ENCODE data around the gene MAP2K2. TPM values are rescaled to one million over a fixed set of nuclear protein-coding genes. Genes with fewer than 3 reads are reported as not detected.
A peak's percentile ranks its signal among the peaks of the same experiment; 100 is the strongest.

MAP2K2 gene
- polyA plus RNA-seq, 3 donors: 30.5 to 94.5 (median 40.2) TPM

GRCh38 chr19:4064149-4064495, 59.8 kb downstream of the MAP2K2 start:
- Histone ChIP-seq H3K9me3 (replicated peaks in 1 of 2; ENCODE audit: control insufficient read depth in 1 of 2, insufficient read depth in 1 of 2, low read length in 2 of 2) (no peaks in the 10 kb centered on the region), H3K79me2 (ENCODE audit: insufficient read depth, low read length) (peaks cover 68% of the 10 kb centered on the region), H3K27me3 (ENCODE audit: control insufficient read depth in 2 of 2, insufficient read depth in 2 of 2, low read length in 2 of 2) (no peaks in the 10 kb centered on the region), H3K4me1 (ENCODE audit: control insufficient read depth in 1 of 2, insufficient read depth in 2 of 2, low read length in 2 of 2) (peaks cover 65 to 68% of the 10 kb centered on the region in 2 donors), H3K4me2 (replicated peaks; ENCODE audit: extremely low read depth, low read length, poor library complexity, severe bottlenecking) (peak overlapping the region; percentile 89), H3K27ac (ENCODE audit: low read depth in 1 of 2, low read length in 2 of 2) (peak overlapping the region; percentile 97), H4K20me1 (ENCODE audit: insufficient read depth, low read length) (peaks cover 47% of the 10 kb centered on the region), H3K4me3 (replicated peaks in 1 of 3; ENCODE audit: low read depth in 2 of 3, low read length in 3 of 3) (peak overlapping the region; percentile 66 to 93 (median 84)), H3K36me3 (replicated peaks in 1 of 2; ENCODE audit: control insufficient read depth in 1 of 2, insufficient read depth in 2 of 2, low read length in 2 of 2) (peaks cover 11 to 17% of the 10 kb centered on the region in 2 donors), H2AFZ (ENCODE audit: insufficient read depth, low read depth, low read length, poor library complexity, severe bottlenecking) (no peak overlapping the region), H3K9ac (ENCODE audit: insufficient read depth, low read length, poor library complexity, severe bottlenecking) (peak overlapping the region; percentile 98)
- DNase-seq: no peak
- Mint-ChIP-seq H3K27ac (peak overlapping the region; percentile 68 to 100 (median 89)), H3K36me3 (peaks cover 10 to 15% of the 10 kb centered on the region in 2 donors), H3K4me3 (peak overlapping the region; percentile 88 to 89), H3K27me3 (ENCODE audit: low read depth in 3 of 3) (peaks cover 0 to 2% (median 0%) of the 10 kb centered on the region in 3 donors), H3K9me3 (no peaks in the 10 kb centered on the region), H3K4me1 (peaks cover 50% of the 10 kb centered on the region)
- intact Hi-C loops (cut with micrococcal nuclease): loop anchor here in 1 of 2 donors (5.0 kb wide), 1 partner anchor 57 kb away; the partner anchor contains the start of gene PIAS4
- TF ChIP-seq CTCF (IDR thresholded peaks at IDR 0.05): no peak
- WGBS (ENCODE audit: insufficient coverage): 12% methylated on average over 23 of the region's 24 CpGs

GRCh38 chr19:4063369-4064148, 60.4 kb downstream of the MAP2K2 start:
- peak overlapping the region; percentile 98 for H3K9ac ChIP-seq (ENCODE audit: insufficient read depth, low read length, poor library complexity, severe bottlenecking)
- H3K4me3 ChIP-seq (replicated peaks in 1 of 3; ENCODE audit: low read depth in 2 of 3, low read length in 3 of 3): peak overlapping the region; percentile 66 to 93 (median 84)
- peak overlapping the region; percentile 97 for H3K27ac ChIP-seq (ENCODE audit: low read depth in 1 of 2, low read length in 2 of 2)
- no peak overlapping the region for H2AFZ ChIP-seq (ENCODE audit: insufficient read depth, low read depth, low read length, poor library complexity, severe bottlenecking)
- intact Hi-C loops (cut with micrococcal nuclease): loop anchor here in 1 of 2 donors (5.0 kb wide), 1 partner anchor 56 kb away; the partner anchor contains the start of gene PIAS4
- peak overlapping the region; percentile 89 for H3K4me2 ChIP-seq (replicated peaks; ENCODE audit: extremely low read depth, low read length, poor library complexity, severe bottlenecking)
- peaks cover 65 to 68% of the 10 kb centered on the region in 2 donors for H3K4me1 ChIP-seq (ENCODE audit: control insufficient read depth in 1 of 2, insufficient read depth in 2 of 2, low read length in 2 of 2)
- Mint-ChIP-seq H3K9me3 (no peaks in the 10 kb centered on the region), H3K27ac (peak overlapping the region; percentile 77 to 100 (median 89)), H3K27me3 (ENCODE audit: low read depth in 3 of 3) (peaks cover 0 to 2% (median 0%) of the 10 kb centered on the region in 3 donors), H3K36me3 (peaks cover 10 to 15% of the 10 kb centered on the region in 2 donors), H3K4me3 (peak overlapping the region; percentile 88 to 89), H3K4me1 (peaks cover 45% of the 10 kb centered on the region)
- peaks cover 11 to 17% of the 10 kb centered on the region in 2 donors for H3K36me3 ChIP-seq (replicated peaks in 1 of 2; ENCODE audit: control insufficient read depth in 1 of 2, insufficient read depth in 2 of 2, low read length in 2 of 2)
- H3K27me3 ChIP-seq (ENCODE audit: control insufficient read depth in 2 of 2, insufficient read depth in 2 of 2, low read length in 2 of 2): no peaks in the 10 kb centered on the region
- H3K9me3 ChIP-seq (replicated peaks in 1 of 2; ENCODE audit: control insufficient read depth in 1 of 2, insufficient read depth in 1 of 2, low read length in 2 of 2): no peaks in the 10 kb centered on the region
- DNase-seq: no peak
- peaks cover 47% of the 10 kb centered on the region for H4K20me1 ChIP-seq (ENCODE audit: insufficient read depth, low read length)
- WGBS (ENCODE audit: insufficient coverage): 72% methylated on average over 25 of the region's 31 CpGs
- TF ChIP-seq CTCF (IDR thresholded peaks at IDR 0.05): no peak
- peaks cover 70% of the 10 kb centered on the region for H3K79me2 ChIP-seq (ENCODE audit: insufficient read depth, low read length)

Data from CD14-positive monocyte (primary cell).